ENCODE results near the gene TERB2.
"Not testable (repeated sequence)": the region's sequence is repeated elsewhere in the genome, so short reads cannot be mapped to it uniquely, and the experiment has no call there.

TERB2 gene

GRCh38 chr15:45001180-45001579 lies 44.7 kb downstream of the TERB2 start:
- in situ Hi-C loops (cut with HindIII; ENCODE audit: low sequenced_read_pairs), result not testable (repeated sequence)

GRCh38 chr15:45003731-45004410 lies 47.4 kb downstream of the TERB2 start:
- in situ Hi-C loops (cut with HindIII; ENCODE audit: low sequenced_read_pairs), result not testable (repeated sequence)

GRCh38 chr15:45004590-45005175 lies 48.2 kb downstream of the TERB2 start:
- in situ Hi-C loops (cut with HindIII; ENCODE audit: low sequenced_read_pairs), result not testable (repeated sequence)

- in situ Hi-C loops (cut with HindIII; ENCODE audit: low sequenced_read_pairs), result no loop called here
Observed at GRCh38 chr15:45009046-45009445, 52.6 kb downstream of the TERB2 start.

- in situ Hi-C loops (cut with HindIII; ENCODE audit: low sequenced_read_pairs), result not testable (repeated sequence)
Observed at GRCh38 chr15:45015114-45015513, 58.6 kb downstream of the TERB2 start.

- in situ Hi-C loops (cut with HindIII; ENCODE audit: low sequenced_read_pairs), result not testable (repeated sequence)
Observed at GRCh38 chr15:45020222-45020900, 63.9 kb downstream of the TERB2 start.

GRCh38 chr15:45020901-45021259 lies 64.4 kb downstream of the TERB2 start:
- in situ Hi-C loops (cut with HindIII; ENCODE audit: low sequenced_read_pairs), result not testable (repeated sequence)

GRCh38 chr15:45021348-45021747 lies 64.9 kb downstream of the TERB2 start:
- in situ Hi-C loops (cut with HindIII; ENCODE audit: low sequenced_read_pairs), result no loop called here

GRCh38 chr15:45022871-45023658 lies 66.6 kb downstream of the TERB2 start, which contains the start of gene SORD:
TSS of gene SORD (plus strand) at chr15:45023195. CDS start at chr15:45023284, 89 bp downstream.
- in situ Hi-C loops (cut with HindIII; ENCODE audit: low sequenced_read_pairs), result no loop called here

- in situ Hi-C loops (cut with HindIII; ENCODE audit: low sequenced_read_pairs), result no loop called here
Observed at GRCh38 chr15:45023659-45024225, 67.3 kb downstream of the TERB2 start.

- in situ Hi-C loops (cut with HindIII; ENCODE audit: low sequenced_read_pairs), result loop anchor here (5.0 kb wide), 1 partner anchor 172 kb away; no protein-coding TSS in a partner anchor
Observed at GRCh38 chr15:45024649-45025048, 68.2 kb downstream of the TERB2 start.

GRCh38 chr15:45025627-45026026 lies 69.1 kb downstream of the TERB2 start:
- in situ Hi-C loops (cut with HindIII; ENCODE audit: low sequenced_read_pairs), result loop anchor here (5.0 kb wide), 1 partner anchor 173 kb away; no protein-coding TSS in a partner anchor

- in situ Hi-C loops (cut with HindIII; ENCODE audit: low sequenced_read_pairs), result loop anchor here (5.0 kb wide), 1 partner anchor 174 kb away; no protein-coding TSS in a partner anchor
Observed at GRCh38 chr15:45026651-45027190, 70.2 kb downstream of the TERB2 start.

GRCh38 chr15:45027220-45027619 lies 70.7 kb downstream of the TERB2 start:
- in situ Hi-C loops (cut with HindIII; ENCODE audit: low sequenced_read_pairs), result loop anchor here (5.0 kb wide), 1 partner anchor 175 kb away; no protein-coding TSS in a partner anchor
